Endothelial cell of umbilical vein (primary cell): ENCODE measurements around the gene MGAT4A. TPM values are rescaled to one million over a fixed set of nuclear protein-coding genes. Genes with fewer than 3 reads are reported as not detected.

Experiments
- BruUV-seq: library from RNA; stranded (reverse); fragments of 400-500 nt; replicated peaks from 2 replicates; lab custom pipeline; 2021; lab: Mats Ljungman, UMichigan
- CTCF ChIA-PET: fragments of 300-600, 350-600 bp; sonication (Branson Sonifier 250); formaldehyde crosslinking; loops from one replicate; lab custom pipeline; 2021; ENCODE audit warnings: antibody characterized with exemption, inconsistent platforms; lab: Charles Lee
- POLR2A ChIA-PET: fragments of 300-600, 350-600 bp; sonication (Branson Sonifier 250); formaldehyde crosslinking; loops from one replicate; lab custom pipeline; 2021; ENCODE audit warnings: antibody characterized with exemption, inconsistent platforms; lab: Charles Lee
- DNase-seq: peaks from one replicate; pipeline ENCODE4 v3.0.0-alpha.2; 2011; ENCODE audit warnings: low read depth, low spot score
- FAIRE-seq: peaks from 2 replicates; lab custom pipeline; 2011; peaks lifted over from hg19 to GRCh38; lab: Jason Lieb, UNC
- H2AFZ ChIP-seq: 2 replicates; pipeline ENCODE4 v1.6.0; 2012; ENCODE audit warnings: low read depth, low read length, control low read depth, inconsistent platforms
- H3K27ac ChIP-seq: 2 replicates; pipeline ENCODE4 v1.5.1; 2011; ENCODE audit warnings: low read depth, mild to moderate bottlenecking, control low read depth, low read length, moderate library complexity; ENCODE audit not compliant: insufficient read depth
- H3K27me3 ChIP-seq, 2 experiments: 2 replicates each; pipeline versions ENCODE4 v1.6.0 to v1.6.1; 2011; ENCODE audit warnings: low read length in 2 of 2, mixed read lengths in 1 of 2; ENCODE audit not compliant: control insufficient read depth in 2 of 2, insufficient read depth in 2 of 2
- H3K36me3 ChIP-seq, 2 experiments: 2 replicates in 1 of 2; 3 replicates in 1 of 2; pipeline ENCODE4 v1.5.1; 2011; ENCODE audit warnings: low read length in 2 of 2, mild to moderate bottlenecking in 1 of 2, moderate library complexity in 1 of 2; ENCODE audit not compliant: control insufficient read depth in 2 of 2, insufficient read depth in 2 of 2; ENCODE audit errors: extremely low read depth in 1 of 2
- H3K4me1 ChIP-seq: 3 replicates; pipeline ENCODE4 v1.5.1; 2011; ENCODE audit warnings: mild to moderate bottlenecking, low read length; ENCODE audit not compliant: control insufficient read depth, insufficient read depth; ENCODE audit errors: extremely low read depth
- H3K4me2 ChIP-seq: 2 replicates; pipeline ENCODE4 v1.6.1; 2011; ENCODE audit warnings: low read length, control low read depth, mixed read lengths; ENCODE audit not compliant: insufficient read depth
- H3K4me3 ChIP-seq, 3 experiments: fragments of 200-600 bp in 1 of 3; sonication (generic), shearing (Covaris generic) in 1 of 3; replicated peaks in 1 of 3; 2 replicates each; pipeline ENCODE4 v1.5.1; 2011 to 2016; ENCODE audit warnings: control low read depth in 3 of 3, low read length in 3 of 3, mild to moderate bottlenecking in 2 of 3, inconsistent platforms in 1 of 3, low read depth in 1 of 3, moderate library complexity in 1 of 3; ENCODE audit not compliant: insufficient read depth in 1 of 3
- H3K79me2 ChIP-seq: 2 replicates; pipeline ENCODE4 v1.6.0; 2012; ENCODE audit warnings: low read length, inconsistent platforms; ENCODE audit not compliant: control insufficient read depth, insufficient read depth
- H3K9ac ChIP-seq: replicated peaks from 2 replicates; pipeline ENCODE3; 2011; ENCODE audit warnings: low read length, control low read depth; ENCODE audit not compliant: insufficient read depth; ENCODE audit errors: extremely low read depth
- H3K9me1 ChIP-seq: replicated peaks from 3 replicates; pipeline ENCODE4 v1.6.0; 2011; ENCODE audit warnings: mild to moderate bottlenecking, low read length; ENCODE audit not compliant: control insufficient read depth, insufficient read depth; ENCODE audit errors: extremely low read depth
- H3K9me3 ChIP-seq: replicated peaks from 2 replicates; pipeline ENCODE4 v1.5.1; 2012; ENCODE audit warnings: low read length, inconsistent platforms; ENCODE audit not compliant: control insufficient read depth, insufficient read depth
- H4K20me1 ChIP-seq: replicated peaks from 2 replicates; pipeline ENCODE3; 2011; ENCODE audit warnings: mild to moderate bottlenecking, low read length; ENCODE audit not compliant: control insufficient read depth, insufficient read depth; ENCODE audit errors: extremely low read depth
- CTCF ChIP-seq, 2 donors: IDR thresholded peaks; 1 replicate in 1 of 2; 2 replicates in 1 of 2; pipeline ENCODE4 v1.5.1; 2011; ENCODE audit warnings: low read length in 2 of 2, mild to moderate bottlenecking in 2 of 2, moderate library complexity in 2 of 2, control low read depth in 1 of 2, inconsistent platforms in 1 of 2, low read depth in 1 of 2; ENCODE audit not compliant: insufficient read depth in 1 of 2; ENCODE audit errors: extremely low read depth in 1 of 2
- EZH2 ChIP-seq: IDR thresholded peaks from 2 replicates; pipeline ENCODE4 v1.6.1; 2012; ENCODE audit warnings: borderline replicate concordance, low read depth, mild to moderate bottlenecking, moderate library complexity, low read length, inconsistent platforms; ENCODE audit not compliant: severe bottlenecking
- FOS ChIP-seq: IDR thresholded peaks from 2 replicates; pipeline ENCODE4 v1.6.1; 2011; ENCODE audit warnings: mild to moderate bottlenecking, low read length, moderate library complexity, borderline replicate concordance; ENCODE audit not compliant: insufficient read depth
- GATA2 ChIP-seq: IDR thresholded peaks from 2 replicates; pipeline ENCODE4 v1.7.0; 2011; ENCODE audit warnings: low read depth, mild to moderate bottlenecking, moderate library complexity, mixed read lengths, low read length; ENCODE audit not compliant: insufficient read length, insufficient read depth
- JUN ChIP-seq: IDR thresholded peaks from 2 replicates; pipeline ENCODE4 v1.6.1; 2011; ENCODE audit warnings: borderline replicate concordance, low read depth; ENCODE audit not compliant: insufficient read length, insufficient read depth
- MAX ChIP-seq: IDR thresholded peaks from 2 replicates; pipeline ENCODE4 v1.6.1; 2011; ENCODE audit not compliant: insufficient read depth, insufficient read length
- MYC ChIP-seq: IDR thresholded peaks from one replicate; pipeline ENCODE4 v1.6.1; 2011; ENCODE audit warnings: mild to moderate bottlenecking, low read depth, low read length
- POLR2A ChIP-seq: IDR thresholded peaks from 2 replicates; pipeline ENCODE4 v1.6.1; 2012; ENCODE audit warnings: low read depth, mild to moderate bottlenecking, control low read depth, low read length
- POLR2AphosphoS5 ChIP-seq: IDR thresholded peaks from 2 replicates; pipeline ENCODE4 v1.6.1; 2012; ENCODE audit warnings: low read depth, mild to moderate bottlenecking, control low read depth, low read length, moderate library complexity; ENCODE audit not compliant: insufficient read depth
- dilution Hi-C: fragments of 300-500 bp; cut with MboI; formaldehyde crosslinking; loops from one replicate; pipeline ENCODE4 v1.15.0; 2019; ENCODE audit warnings: low sequenced_read_pairs; ENCODE audit not compliant: extremely low pct_ligation_motif_present
- intact Hi-C: fragments of 100-400 bp; cut with micrococcal nuclease; formaldehyde crosslinking; loops from one replicate; pipeline ENCODE4 v1.10.0; 2022
- polyA plus RNA-seq, 4 experiments: library from polyadenylated mRNA; depleted of rRNA in 3 of 4; stranded (reverse) in 3 of 4; unstranded in 1 of 4; fragments of >200 nt; gene quantifications; 2 replicates each; pipeline versions ENCODE4 v1.2.1 to v1.2.3, GENCODE V29; 2011 to 2012; ENCODE audit warnings: missing spikeins in 1 of 4
- total RNA-seq: library from RNA; stranded (reverse); gene quantifications from 2 replicates; pipeline ENCODE4 v1.2.3, GENCODE V29; 2021

Gene MGAT4A
- total and polyA plus RNA-seq, 2 donors (not counting 3 experiments of a cell fraction or from before 2014, with no cell fraction given) = 9.2 to 42.2 TPM

- H3K9ac ChIP-seq = no peak overlapping the region
- no peaks in the 10 kb centered on the region for H3K9me3 ChIP-seq
- no peaks in the 10 kb centered on the region for H3K9me1 ChIP-seq
- no peaks in the 10 kb centered on the region for H3K79me2 ChIP-seq
- ChIA-PET CTCF (interaction anchor here (0.9 to 1.8 kb wide), 5 partner anchors 11 to 119 kb away, joined by 3 to 5 read pairs (median 4); partner anchors contain the start of gene MGAT4A), POLR2A (no interaction called here)
- DNase-seq (peak; percentile 83), FAIRE-seq (peak; percentile 97)
- intact Hi-C loops = loop anchor here (1.0 kb wide), 1 partner anchor 10 kb away; no protein-coding TSS in a partner anchor
- no peaks in the 10 kb centered on the region for H4K20me1 ChIP-seq
- H3K4me3 ChIP-seq = no peak overlapping the region
- H3K27me3 ChIP-seq = no peaks in the 10 kb centered on the region
- H3K4me2 ChIP-seq = peak overlapping the region; percentile 69
- peak overlapping the region; percentile 78 for H2AFZ ChIP-seq
- TF ChIP-seq FOS (peak; percentile 7), CTCF (IDR thresholded peaks at IDR 0.05; ENCODE audit: extremely low read depth in 1 of 2, insufficient read depth in 1 of 2, low read depth in 1 of 2, low read length in 2 of 2) (no peak), POLR2A (no peak), EZH2 (no peak), GATA2 (peak; percentile 53), JUN (no peak), MAX (peak; percentile 83), POLR2AphosphoS5 (peak; percentile 54), MYC (peak; percentile 64)
- H3K36me3 ChIP-seq = no peaks in the 10 kb centered on the region
- no TSS peak for BruUV-seq
- peak overlapping the region; percentile 77 for H3K27ac ChIP-seq
- H3K4me1 ChIP-seq = peaks cover 17% of the 10 kb centered on the region
- dilution Hi-C loops = no loop called here
Observed at GRCh38 chr2:98768384-98769113, 37.6 kb upstream of the MGAT4A start.
